ENCODE measurements around the gene LRBA.

LRBA gene

GRCh38 chr4:150264595-150265161 lies 750.4 kb downstream of the LRBA start:
- DNase-seq (ENCODE audit: low read depth), result no peak

GRCh38 chr4:150262611-150263010 lies 752.5 kb downstream of the LRBA start:
- DNase-seq (ENCODE audit: low read depth), result no peak

- no peak for DNase-seq (ENCODE audit: low read depth)
Observed at GRCh38 chr4:150261571-150261970, 753.5 kb downstream of the LRBA start.

- no peak for DNase-seq (ENCODE audit: low read depth)
Observed at GRCh38 chr4:150259861-150260567, 755.1 kb downstream of the LRBA start.

- DNase-seq (ENCODE audit: low read depth), result no peak
Observed at GRCh38 chr4:150258569-150258968, 756.5 kb downstream of the LRBA start.

GRCh38 chr4:150256841-150257730 lies 758.0 kb downstream of the LRBA start:
- no peak for DNase-seq (ENCODE audit: low read depth)

GRCh38 chr4:150256225-150256620 lies 758.9 kb downstream of the LRBA start:
- no peak for DNase-seq (ENCODE audit: low read depth)

GRCh38 chr4:150255610-150256224 lies 759.4 kb downstream of the LRBA start:
- DNase-seq (ENCODE audit: low read depth), result no peak

- no peak for DNase-seq (ENCODE audit: low read depth)
Observed at GRCh38 chr4:150253965-150254630, 761.0 kb downstream of the LRBA start.

GRCh38 chr4:150253416-150253815 lies 761.7 kb downstream of the LRBA start:
- no peak for DNase-seq (ENCODE audit: low read depth)

GRCh38 chr4:150252741-150253140 lies 762.3 kb downstream of the LRBA start:
- no peak for DNase-seq (ENCODE audit: low read depth)

- DNase-seq (ENCODE audit: low read depth), result no peak
Observed at GRCh38 chr4:150252306-150252705, 762.8 kb downstream of the LRBA start.

- no peak for DNase-seq (ENCODE audit: low read depth)
Observed at GRCh38 chr4:150251752-150252190, 763.3 kb downstream of the LRBA start.

GRCh38 chr4:150250998-150251651 lies 764.0 kb downstream of the LRBA start:
- no peak for DNase-seq (ENCODE audit: low read depth)

- no peak for DNase-seq (ENCODE audit: low read depth)
Observed at GRCh38 chr4:150250293-150250997, 764.6 kb downstream of the LRBA start.

GRCh38 chr4:150248181-150248580 lies 766.9 kb downstream of the LRBA start:
- no peak for DNase-seq (ENCODE audit: low read depth)

GRCh38 chr4:150247184-150247583 lies 767.9 kb downstream of the LRBA start:
- DNase-seq (ENCODE audit: low read depth), result no peak

GRCh38 chr4:150244600-150244999 lies 770.5 kb downstream of the LRBA start:
- no peak for DNase-seq (ENCODE audit: low read depth)

GRCh38 chr4:150243932-150244331 lies 771.2 kb downstream of the LRBA start:
- DNase-seq (ENCODE audit: low read depth), result no peak

GRCh38 chr4:150242820-150243458 lies 772.1 kb downstream of the LRBA start:
- no peak for DNase-seq (ENCODE audit: low read depth)

Measured in activated T-helper 1 cell treated with Interleukin-2 at 50 U/mL for 16 hours (primary cell).